Measurements from ENCODE around the gene TTC1.

DNA sequence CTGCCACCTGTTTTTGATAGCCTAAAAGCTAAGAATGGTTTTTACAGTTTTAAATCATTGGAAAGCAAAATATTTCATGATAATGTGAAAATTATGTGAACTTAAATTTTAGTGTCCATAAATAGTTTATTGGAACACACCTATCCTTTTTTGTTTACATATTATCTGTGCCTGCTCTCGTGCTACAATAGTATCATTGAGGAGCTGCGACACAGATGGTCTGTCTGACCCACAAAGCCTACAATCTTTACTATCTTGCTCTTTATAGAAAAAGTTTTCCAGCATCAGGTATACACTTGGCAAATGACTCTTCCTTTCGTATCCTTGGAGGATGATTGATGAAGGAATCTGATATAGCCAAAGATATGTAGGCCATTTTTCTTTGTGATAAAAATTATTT, 40.2 kb downstream of the TTC1 start:
- TF ChIP-seq, protein P1, sequence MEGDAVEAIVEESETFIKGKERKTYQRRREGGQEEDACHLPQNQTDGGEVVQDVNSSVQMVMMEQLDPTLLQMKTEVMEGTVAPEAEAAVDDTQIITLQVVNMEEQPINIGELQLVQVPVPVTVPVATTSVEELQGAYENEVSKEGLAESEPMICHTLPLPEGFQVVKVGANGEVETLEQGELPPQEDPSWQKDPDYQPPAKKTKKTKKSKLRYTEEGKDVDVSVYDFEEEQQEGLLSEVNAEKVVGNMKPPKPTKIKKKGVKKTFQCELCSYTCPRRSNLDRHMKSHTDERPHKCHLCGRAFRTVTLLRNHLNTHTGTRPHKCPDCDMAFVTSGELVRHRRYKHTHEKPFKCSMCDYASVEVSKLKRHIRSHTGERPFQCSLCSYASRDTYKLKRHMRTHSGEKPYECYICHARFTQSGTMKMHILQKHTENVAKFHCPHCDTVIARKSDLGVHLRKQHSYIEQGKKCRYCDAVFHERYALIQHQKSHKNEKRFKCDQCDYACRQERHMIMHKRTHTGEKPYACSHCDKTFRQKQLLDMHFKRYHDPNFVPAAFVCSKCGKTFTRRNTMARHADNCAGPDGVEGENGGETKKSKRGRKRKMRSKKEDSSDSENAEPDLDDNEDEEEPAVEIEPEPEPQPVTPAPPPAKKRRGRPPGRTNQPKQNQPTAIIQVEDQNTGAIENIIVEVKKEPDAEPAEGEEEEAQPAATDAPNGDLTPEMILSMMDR (IDR thresholded peaks at IDR 0.05 in 2 of 3, conservative IDR thresholded peaks at IDR 0.05 in 1 of 3; ENCODE audit: insufficient read depth in 2 of 3, low read depth in 1 of 3, low read length in 3 of 3): no peak
- TF ChIP-seq ZNF584 (CRISPR knock-in tag; IDR thresholded peaks at IDR 0.05; ENCODE audit: low read depth) (no peak), POLR2A (conservative IDR thresholded peaks at IDR 0.05) (no peak), SMC3 (conservative IDR thresholded peaks at IDR 0.05; ENCODE audit: insufficient read depth, low read depth, low read length) (no peak), RAD21 (CRISPR knock-in tag; conservative IDR thresholded peaks at IDR 0.05 in 1 of 2, IDR thresholded peaks at IDR 0.05 in 1 of 2) (no peak), CREB1 (IDR thresholded peaks at IDR 0.05) (no peak), CREB1 (CRISPR knock-in tag; IDR thresholded peaks at IDR 0.05) (no peak), EP300 (IDR thresholded peaks at IDR 0.05; ENCODE audit: low read length) (no peak), ZNF263 (CRISPR knock-in tag; IDR thresholded peaks at IDR 0.05; ENCODE audit: borderline replicate concordance) (no peak), CBX1 (IDR thresholded peaks at IDR 0.05; ENCODE audit: low read depth) (no peak), MBD2 (IDR thresholded peaks at IDR 0.05; ENCODE audit: borderline replicate concordance, low read depth) (no peak), RAD51 (IDR thresholded peaks at IDR 0.05; ENCODE audit: borderline replicate concordance, low read depth) (no peak)
- TF ChIP-seq, protein P2, sequence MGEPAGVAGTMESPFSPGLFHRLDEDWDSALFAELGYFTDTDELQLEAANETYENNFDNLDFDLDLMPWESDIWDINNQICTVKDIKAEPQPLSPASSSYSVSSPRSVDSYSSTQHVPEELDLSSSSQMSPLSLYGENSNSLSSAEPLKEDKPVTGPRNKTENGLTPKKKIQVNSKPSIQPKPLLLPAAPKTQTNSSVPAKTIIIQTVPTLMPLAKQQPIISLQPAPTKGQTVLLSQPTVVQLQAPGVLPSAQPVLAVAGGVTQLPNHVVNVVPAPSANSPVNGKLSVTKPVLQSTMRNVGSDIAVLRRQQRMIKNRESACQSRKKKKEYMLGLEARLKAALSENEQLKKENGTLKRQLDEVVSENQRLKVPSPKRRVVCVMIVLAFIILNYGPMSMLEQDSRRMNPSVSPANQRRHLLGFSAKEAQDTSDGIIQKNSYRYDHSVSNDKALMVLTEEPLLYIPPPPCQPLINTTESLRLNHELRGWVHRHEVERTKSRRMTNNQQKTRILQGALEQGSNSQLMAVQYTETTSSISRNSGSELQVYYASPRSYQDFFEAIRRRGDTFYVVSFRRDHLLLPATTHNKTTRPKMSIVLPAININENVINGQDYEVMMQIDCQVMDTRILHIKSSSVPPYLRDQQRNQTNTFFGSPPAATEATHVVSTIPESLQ (CRISPR knock-in tag; IDR thresholded peaks at IDR 0.05): no peak
- TF ChIP-seq, protein P3, sequence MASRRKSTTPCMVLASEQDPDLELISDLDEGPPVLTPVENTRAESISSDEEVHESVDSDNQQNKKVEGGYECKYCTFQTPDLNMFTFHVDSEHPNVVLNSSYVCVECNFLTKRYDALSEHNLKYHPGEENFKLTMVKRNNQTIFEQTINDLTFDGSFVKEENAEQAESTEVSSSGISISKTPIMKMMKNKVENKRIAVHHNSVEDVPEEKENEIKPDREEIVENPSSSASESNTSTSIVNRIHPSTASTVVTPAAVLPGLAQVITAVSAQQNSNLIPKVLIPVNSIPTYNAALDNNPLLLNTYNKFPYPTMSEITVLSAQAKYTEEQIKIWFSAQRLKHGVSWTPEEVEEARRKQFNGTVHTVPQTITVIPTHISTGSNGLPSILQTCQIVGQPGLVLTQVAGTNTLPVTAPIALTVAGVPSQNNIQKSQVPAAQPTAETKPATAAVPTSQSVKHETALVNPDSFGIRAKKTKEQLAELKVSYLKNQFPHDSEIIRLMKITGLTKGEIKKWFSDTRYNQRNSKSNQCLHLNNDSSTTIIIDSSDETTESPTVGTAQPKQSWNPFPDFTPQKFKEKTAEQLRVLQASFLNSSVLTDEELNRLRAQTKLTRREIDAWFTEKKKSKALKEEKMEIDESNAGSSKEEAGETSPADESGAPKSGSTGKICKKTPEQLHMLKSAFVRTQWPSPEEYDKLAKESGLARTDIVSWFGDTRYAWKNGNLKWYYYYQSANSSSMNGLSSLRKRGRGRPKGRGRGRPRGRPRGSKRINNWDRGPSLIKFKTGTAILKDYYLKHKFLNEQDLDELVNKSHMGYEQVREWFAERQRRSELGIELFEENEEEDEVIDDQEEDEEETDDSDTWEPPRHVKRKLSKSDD (conservative IDR thresholded peaks at IDR 0.05; ENCODE audit: low read length): no peak

Measured in K562 (cell line).